ENCODE measurements around the gene AFAP1. TPM values are rescaled to one million over a fixed set of nuclear protein-coding genes. Genes with fewer than 3 reads are reported as not detected.

Gene AFAP1
- polyA plus RNA-seq, 1 experiment, result 61.7 TPM

DNA sequence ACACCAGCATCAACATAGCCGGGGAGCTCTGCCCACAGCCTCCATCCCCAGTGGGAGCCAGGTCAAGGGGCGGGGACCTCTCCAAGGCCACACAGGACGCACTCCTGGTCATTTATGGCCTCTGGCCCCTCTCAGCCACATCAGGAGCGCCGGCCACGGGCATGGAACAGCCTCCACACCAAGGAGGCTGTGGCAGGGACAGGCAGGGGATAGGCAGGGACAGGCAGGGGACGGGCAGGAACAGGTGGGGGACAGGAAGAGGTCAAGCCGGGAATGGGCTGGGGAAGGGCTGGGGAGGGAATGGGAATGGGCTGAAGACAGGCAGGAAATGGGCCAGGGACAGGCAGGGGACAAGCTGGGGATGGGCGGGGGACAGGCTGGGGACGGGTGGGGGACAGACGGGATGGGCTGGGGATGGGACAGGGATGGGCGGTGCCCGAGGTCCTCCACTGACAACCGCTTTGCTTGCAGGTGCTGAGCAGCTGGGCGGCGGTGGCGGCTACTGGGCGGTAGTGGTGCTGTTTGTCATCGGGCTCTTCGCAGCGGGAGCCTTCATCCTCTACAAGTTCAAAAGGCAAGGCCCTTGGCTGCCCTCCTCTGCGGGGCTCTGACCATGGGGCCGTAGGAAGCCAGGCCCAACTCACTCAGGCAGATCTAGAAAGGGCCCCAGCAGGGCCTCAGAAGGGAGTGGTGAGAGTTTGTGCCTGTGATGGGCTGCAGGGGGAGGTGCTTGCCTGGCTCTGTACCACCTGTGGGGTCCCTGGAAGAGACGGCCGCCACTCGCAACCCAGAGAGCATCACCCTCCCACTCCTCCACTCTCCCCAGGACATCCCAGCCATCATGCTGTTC is 205.6 kb downstream of the AFAP1 start:
- H3K9me3 ChIP-seq (ENCODE audit: control insufficient read depth, insufficient read depth, low read length), result peaks cover 16% of the 10 kb centered on the region; the same call in 1 of the 2 replicates
- CTCF ChIA-PET, result no interaction called here
- DNase-seq (ENCODE audit: low read depth, low spot score), result no peak
- H3K27ac ChIP-seq (ENCODE audit: low read depth, low read length), result no peak overlapping the region
- POLR2A ChIA-PET, result interaction anchor here (0.5 kb wide), 1 partner anchor 16 kb away, joined by 4 read pairs; no protein-coding TSS in a partner anchor
- peaks cover 16% of the 10 kb centered on the region for H3K27me3 ChIP-seq (ENCODE audit: control insufficient read depth, insufficient read depth, low read length)
- TF ChIP-seq CTCF (IDR thresholded peaks at IDR 0.05; ENCODE audit: low read depth, low read length), result no peak
- H3K4me3 ChIP-seq (ENCODE audit: low read depth, low read length), result no peak overlapping the region

- Histone ChIP-seq H3K27me3 (ENCODE audit: control insufficient read depth, insufficient read depth, low read length) (peaks cover 16% of the 10 kb centered on the region), H3K9me3 (ENCODE audit: control insufficient read depth, insufficient read depth, low read length) (peaks cover 8% of the 10 kb centered on the region; the same call in 1 of the 2 replicates), H3K27ac (ENCODE audit: low read depth, low read length) (no peak overlapping the region), H3K4me3 (ENCODE audit: low read depth, low read length) (no peak overlapping the region)
- ChIA-PET POLR2A (no interaction called here), CTCF (no interaction called here)
- no peak for TF ChIP-seq CTCF (IDR thresholded peaks at IDR 0.05; ENCODE audit: low read depth, low read length)
- no peak for DNase-seq (ENCODE audit: low read depth, low spot score)
Observed at GRCh38 chr4:7733201-7733600, 206.5 kb downstream of the AFAP1 start.

DNA sequence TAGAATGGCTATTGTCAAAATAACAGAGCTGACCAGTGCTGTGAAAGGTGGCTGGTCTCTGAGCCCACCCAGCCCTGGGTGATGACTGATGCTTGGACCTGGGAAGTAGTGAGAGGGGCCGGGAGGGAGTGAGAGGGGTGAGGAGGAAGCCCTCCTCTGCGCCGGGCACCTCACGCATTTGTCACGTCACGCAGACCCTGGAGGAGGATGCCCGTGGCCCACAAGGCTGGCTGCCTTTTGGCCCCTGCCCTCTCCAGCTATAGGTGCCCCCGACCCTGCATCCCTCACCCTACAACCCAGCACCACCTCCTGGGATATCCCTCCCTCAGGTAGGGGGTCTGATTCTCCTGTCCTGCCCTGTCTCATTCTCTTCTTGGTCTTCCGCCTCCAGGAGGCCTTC is 207.4 kb downstream of the AFAP1 start:
- no peak overlapping the region for H3K27ac ChIP-seq (ENCODE audit: low read depth, low read length)
- no peak for TF ChIP-seq CTCF (IDR thresholded peaks at IDR 0.05; ENCODE audit: low read depth, low read length)
- H3K9me3 ChIP-seq (ENCODE audit: control insufficient read depth, insufficient read depth, low read length), result no peaks in the 10 kb centered on the region; the same call in 1 of the 2 replicates
- DNase-seq (ENCODE audit: low read depth, low spot score), result no peak
- H3K27me3 ChIP-seq (ENCODE audit: control insufficient read depth, insufficient read depth, low read length), result peaks cover 16% of the 10 kb centered on the region
- ChIA-PET POLR2A (no interaction called here), CTCF (no interaction called here)
- H3K4me3 ChIP-seq (ENCODE audit: low read depth, low read length), result no peak overlapping the region

- no peak for DNase-seq (ENCODE audit: low read depth, low spot score)
- Histone ChIP-seq H3K9me3 (ENCODE audit: control insufficient read depth, insufficient read depth, low read length) (no peaks in the 10 kb centered on the region), H3K4me3 (ENCODE audit: low read depth, low read length) (no peak overlapping the region), H3K27ac (ENCODE audit: low read depth, low read length) (no peak overlapping the region), H3K27me3 (ENCODE audit: control insufficient read depth, insufficient read depth, low read length) (peaks cover 16% of the 10 kb centered on the region)
- no peak for TF ChIP-seq CTCF (IDR thresholded peaks at IDR 0.05; ENCODE audit: low read depth, low read length)
- POLR2A ChIA-PET, result no interaction called here
- CTCF ChIA-PET, result interaction anchor here (1.6 kb wide), 1 partner anchor 11 kb away, joined by 6 read pairs; no protein-coding TSS in a partner anchor
Observed at GRCh38 chr4:7731437-7731836, 208.2 kb downstream of the AFAP1 start.

GRCh38 chr4:7727749-7728148 is 211.9 kb downstream of the AFAP1 start:
- Histone ChIP-seq H3K27ac (ENCODE audit: low read depth, low read length) (no peak overlapping the region), H3K9me3 (ENCODE audit: control insufficient read depth, insufficient read depth, low read length) (no peaks in the 10 kb centered on the region; the same call in 1 of the 2 replicates), H3K4me3 (ENCODE audit: low read depth, low read length) (no peak overlapping the region), H3K27me3 (ENCODE audit: control insufficient read depth, insufficient read depth, low read length) (peaks cover 16% of the 10 kb centered on the region)
- no peak for TF ChIP-seq CTCF (IDR thresholded peaks at IDR 0.05; ENCODE audit: low read depth, low read length)
- no peak for DNase-seq (ENCODE audit: low read depth, low spot score)
- CTCF ChIA-PET, result no interaction called here
- POLR2A ChIA-PET, result no interaction called here

Measured in AG04450 (cell line).